ENCODE results near the gene DOCK7. TPM values are rescaled to one million over a fixed set of nuclear protein-coding genes. Genes with fewer than 3 reads are reported as not detected.
"Not testable (repeated sequence)": the region's sequence is repeated elsewhere in the genome, so short reads cannot be mapped to it uniquely, and the experiment has no call there.

DOCK7 gene
- total RNA-seq, 2 donors from 2014 or later: 11.5 to 11.8 TPM

GRCh38 chr1:62573675-62574074, 114.5 kb downstream of the DOCK7 start:
- no peak overlapping the region for H3K4me3 Mint-ChIP-seq
- DNase-seq (ENCODE audit: low spot score): no peak
- no peak overlapping the region for H3K27ac Mint-ChIP-seq
- no peak for ATAC-seq
- no peaks in the 10 kb centered on the region for H3K27me3 Mint-ChIP-seq
- peaks cover 14% of the 10 kb centered on the region for H3K36me3 Mint-ChIP-seq
- no peaks in the 10 kb centered on the region for H3K4me1 Mint-ChIP-seq (ENCODE audit: low read depth in 2 of 2)
- peaks cover 4% of the 10 kb centered on the region for H3K9me3 Mint-ChIP-seq

GRCh38 chr1:62572476-62572875, 115.7 kb downstream of the DOCK7 start:
- H3K36me3 Mint-ChIP-seq: peaks cover 24% of the 10 kb centered on the region
- H3K27ac Mint-ChIP-seq: no peak overlapping the region

GRCh38 chr1:62571517-62571916, 116.7 kb downstream of the DOCK7 start:
- DNase-seq (ENCODE audit: low spot score); H3K4me1 Mint-ChIP-seq (ENCODE audit: low read depth in 2 of 2); ATAC-seq; H3K27ac Mint-ChIP-seq; H3K4me3 Mint-ChIP-seq; H3K27me3 Mint-ChIP-seq: not testable (repeated sequence)
- Mint-ChIP-seq H3K9me3 (peaks cover 10% of the 10 kb centered on the region), H3K36me3 (peaks cover 24% of the 10 kb centered on the region)

More at GRCh38 chr1:62572476-62572875, 115.7 kb downstream of the DOCK7 start:
- peaks cover 4% of the 10 kb centered on the region in 2 donors for H3K4me1 Mint-ChIP-seq (ENCODE audit: low read depth in 2 of 2)
- H3K4me3 Mint-ChIP-seq: no peak overlapping the region
- DNase-seq (ENCODE audit: low spot score): no peak
- no peak for ATAC-seq
- no peaks in the 10 kb centered on the region for H3K27me3 Mint-ChIP-seq
- peaks cover 10% of the 10 kb centered on the region for H3K9me3 Mint-ChIP-seq

GRCh38 chr1:62567926-62568325, 120.3 kb downstream of the DOCK7 start:
- Mint-ChIP-seq H3K9me3 (peaks cover 16% of the 10 kb centered on the region), H3K36me3 (peaks cover 28% of the 10 kb centered on the region)
- H3K4me1 Mint-ChIP-seq (ENCODE audit: low read depth in 2 of 2); ATAC-seq; DNase-seq (ENCODE audit: low spot score); H3K27ac Mint-ChIP-seq; H3K4me3 Mint-ChIP-seq; H3K27me3 Mint-ChIP-seq: not testable (repeated sequence)

- not testable (repeated sequence) for ATAC-seq; H3K4me1 Mint-ChIP-seq (ENCODE audit: low read depth in 2 of 2); H3K27ac Mint-ChIP-seq; H3K4me3 Mint-ChIP-seq; H3K27me3 Mint-ChIP-seq; DNase-seq (ENCODE audit: low spot score)
- Mint-ChIP-seq H3K9me3 (peaks cover 16% of the 10 kb centered on the region), H3K36me3 (peaks cover 28% of the 10 kb centered on the region)
Measured at GRCh38 chr1:62567182-62567581, 121.0 kb downstream of the DOCK7 start.

GRCh38 chr1:62561306-62561705, 126.9 kb downstream of the DOCK7 start:
- Mint-ChIP-seq H3K9me3 (peaks cover 5% of the 10 kb centered on the region), H3K27me3 (peaks cover 4 to 6% of the 10 kb centered on the region in 2 donors), H3K36me3 (peaks cover 4% of the 10 kb centered on the region), H3K27ac (no peak overlapping the region), H3K4me3 (no peak overlapping the region), H3K4me1 (ENCODE audit: low read depth in 2 of 2) (no peaks in the 10 kb centered on the region)
- no peak for DNase-seq (ENCODE audit: low spot score)
- no peak for ATAC-seq

GRCh38 chr1:62544570-62544969, 143.6 kb downstream of the DOCK7 start:
- Mint-ChIP-seq H3K4me1 (ENCODE audit: low read depth in 2 of 2) (no peaks in the 10 kb centered on the region), H3K36me3 (no peaks in the 10 kb centered on the region), H3K27ac (no peak overlapping the region), H3K4me3 (no peak overlapping the region), H3K27me3 (no peaks in the 10 kb centered on the region), H3K9me3 (no peaks in the 10 kb centered on the region)
- no peak for DNase-seq (ENCODE audit: low spot score)
- no peak for ATAC-seq

GRCh38 chr1:62541048-62541447, 147.1 kb downstream of the DOCK7 start:
- DNase-seq (ENCODE audit: low spot score): no peak
- no peaks in the 10 kb centered on the region for H3K27me3 Mint-ChIP-seq
- H3K9me3 Mint-ChIP-seq: no peaks in the 10 kb centered on the region
- H3K27ac Mint-ChIP-seq: no peak overlapping the region
- H3K4me1 Mint-ChIP-seq (ENCODE audit: low read depth in 2 of 2): no peaks in the 10 kb centered on the region
- H3K4me3 Mint-ChIP-seq: no peak overlapping the region
- no peak for ATAC-seq
- no peaks in the 10 kb centered on the region for H3K36me3 Mint-ChIP-seq

- Mint-ChIP-seq H3K4me1 (ENCODE audit: low read depth in 2 of 2) (no peaks in the 10 kb centered on the region), H3K4me3 (no peak overlapping the region), H3K27me3 (no peaks in the 10 kb centered on the region), H3K9me3 (no peaks in the 10 kb centered on the region), H3K36me3 (no peaks in the 10 kb centered on the region), H3K27ac (no peak overlapping the region)
- no peak for ATAC-seq
- no peak for DNase-seq (ENCODE audit: low spot score)
Measured at GRCh38 chr1:62539028-62539447, 149.1 kb downstream of the DOCK7 start.

GRCh38 chr1:62536865-62537264, 151.3 kb downstream of the DOCK7 start:
- H3K27me3 Mint-ChIP-seq: no peaks in the 10 kb centered on the region
- H3K4me3 Mint-ChIP-seq: no peak overlapping the region
- H3K9me3 Mint-ChIP-seq: no peaks in the 10 kb centered on the region
- no peaks in the 10 kb centered on the region for H3K4me1 Mint-ChIP-seq (ENCODE audit: low read depth in 2 of 2)
- ATAC-seq (no peak), DNase-seq (ENCODE audit: low spot score) (no peak)
- no peak overlapping the region for H3K27ac Mint-ChIP-seq
- no peaks in the 10 kb centered on the region for H3K36me3 Mint-ChIP-seq

- no peak overlapping the region for H3K27ac Mint-ChIP-seq
- H3K9me3 Mint-ChIP-seq: no peaks in the 10 kb centered on the region
- DNase-seq (ENCODE audit: low spot score) (no peak), ATAC-seq (peak in 1 of 2 donors; percentile 43)
- no peak overlapping the region for H3K4me3 Mint-ChIP-seq
- H3K27me3 Mint-ChIP-seq: no peaks in the 10 kb centered on the region
- H3K4me1 Mint-ChIP-seq (ENCODE audit: low read depth in 2 of 2): no peaks in the 10 kb centered on the region
- no peaks in the 10 kb centered on the region for H3K36me3 Mint-ChIP-seq
Measured at GRCh38 chr1:62530516-62531154, 157.6 kb downstream of the DOCK7 start.

GRCh38 chr1:62529227-62529626, 159.0 kb downstream of the DOCK7 start:
- ATAC-seq (no peak), DNase-seq (ENCODE audit: low spot score) (no peak)
- H3K9me3 Mint-ChIP-seq: no peaks in the 10 kb centered on the region
- H3K36me3 Mint-ChIP-seq: no peaks in the 10 kb centered on the region
- H3K27me3 Mint-ChIP-seq: no peaks in the 10 kb centered on the region
- H3K27ac Mint-ChIP-seq: no peak overlapping the region
- H3K4me3 Mint-ChIP-seq: no peak overlapping the region
- H3K4me1 Mint-ChIP-seq (ENCODE audit: low read depth in 2 of 2): no peaks in the 10 kb centered on the region

GRCh38 chr1:62528015-62528414, 160.2 kb downstream of the DOCK7 start:
- H3K36me3 Mint-ChIP-seq: no peaks in the 10 kb centered on the region

GRCh38 chr1:62527346-62527745, 160.8 kb downstream of the DOCK7 start:
- ATAC-seq, H3K27ac Mint-ChIP-seq: not testable (repeated sequence)

More at GRCh38 chr1:62528015-62528414, 160.2 kb downstream of the DOCK7 start:
- H3K27ac Mint-ChIP-seq: no peak overlapping the region
- no peak for DNase-seq (ENCODE audit: low spot score)
- no peaks in the 10 kb centered on the region for H3K27me3 Mint-ChIP-seq
- H3K4me3 Mint-ChIP-seq: no peak overlapping the region
- no peaks in the 10 kb centered on the region for H3K4me1 Mint-ChIP-seq (ENCODE audit: low read depth in 2 of 2)
- ATAC-seq: no peak
- no peaks in the 10 kb centered on the region for H3K9me3 Mint-ChIP-seq

GRCh38 chr1:62523860-62524259, 164.3 kb downstream of the DOCK7 start:
- Mint-ChIP-seq H3K4me3 (no peak overlapping the region), H3K27ac (no peak overlapping the region), H3K27me3 (no peaks in the 10 kb centered on the region), H3K9me3 (peaks cover 3% of the 10 kb centered on the region), H3K4me1 (ENCODE audit: low read depth in 2 of 2) (no peaks in the 10 kb centered on the region), H3K36me3 (peaks cover 7% of the 10 kb centered on the region)
- DNase-seq (ENCODE audit: low spot score) (no peak), ATAC-seq (no peak)

More at GRCh38 chr1:62527346-62527745, 160.8 kb downstream of the DOCK7 start:
- not testable (repeated sequence) for H3K36me3 Mint-ChIP-seq; DNase-seq (ENCODE audit: low spot score); H3K27me3 Mint-ChIP-seq; H3K4me3 Mint-ChIP-seq; H3K9me3 Mint-ChIP-seq; H3K4me1 Mint-ChIP-seq (ENCODE audit: low read depth in 2 of 2)
